HG03025 (cell line): ENCODE measurements around the gene HLCS.
"Not testable (repeated sequence)": the region's sequence is repeated elsewhere in the genome, so short reads cannot be mapped to it uniquely, and the experiment has no call there.

Experiments used
- ATAC-seq: cut with Tn5 transposase; IDR thresholded peaks from one replicate; pipeline ENCODE4 v1.9.1; 2021; ENCODE audit warnings: mild to moderate bottlenecking, moderate library complexity; ENCODE audit not compliant: unreplicated experiment, low FRiP score

The HLCS gene

DNA sequence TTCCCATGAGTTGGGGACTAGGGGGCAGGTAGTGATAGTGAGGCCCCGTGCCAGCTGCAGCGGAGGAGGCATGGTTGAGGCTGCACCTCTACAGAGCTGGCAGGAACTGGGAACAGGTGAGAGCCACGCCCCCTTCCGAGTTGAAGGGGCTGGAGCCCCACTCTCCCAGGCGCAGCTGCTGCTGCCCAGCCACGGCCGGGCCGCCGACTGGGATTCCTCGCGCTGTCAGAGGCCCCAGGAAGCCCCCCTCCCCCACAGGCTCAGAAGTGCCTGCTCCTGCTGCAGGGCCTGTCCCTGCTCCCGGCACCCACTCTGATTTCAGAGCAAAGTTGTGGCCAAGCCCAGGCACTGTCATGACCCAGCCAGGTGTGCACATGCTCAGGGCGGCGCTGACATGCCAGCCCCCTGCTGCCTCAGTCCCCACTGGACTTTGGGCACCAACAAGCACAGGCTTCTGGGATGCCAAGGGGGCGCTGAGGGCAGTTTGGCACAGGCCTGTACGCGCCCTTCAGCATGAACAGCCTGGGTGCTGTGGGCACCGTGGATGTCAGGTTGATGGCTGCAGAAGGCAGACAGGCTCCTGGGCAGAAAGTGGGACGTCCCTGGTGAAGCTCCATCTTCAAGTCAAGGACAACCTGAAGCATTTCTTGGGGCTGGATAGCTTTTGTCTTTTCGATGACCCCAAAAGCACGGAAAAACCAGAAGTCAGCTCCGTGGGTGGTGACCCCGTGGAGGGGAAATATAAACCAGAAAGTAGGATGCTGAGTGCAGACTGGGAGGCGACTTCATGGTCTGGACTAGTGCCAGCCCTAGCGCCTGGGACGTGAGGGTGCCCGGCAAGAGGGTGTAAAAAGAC is 146.1 kb downstream of the HLCS start:
- ATAC-seq: no peak

DNA sequence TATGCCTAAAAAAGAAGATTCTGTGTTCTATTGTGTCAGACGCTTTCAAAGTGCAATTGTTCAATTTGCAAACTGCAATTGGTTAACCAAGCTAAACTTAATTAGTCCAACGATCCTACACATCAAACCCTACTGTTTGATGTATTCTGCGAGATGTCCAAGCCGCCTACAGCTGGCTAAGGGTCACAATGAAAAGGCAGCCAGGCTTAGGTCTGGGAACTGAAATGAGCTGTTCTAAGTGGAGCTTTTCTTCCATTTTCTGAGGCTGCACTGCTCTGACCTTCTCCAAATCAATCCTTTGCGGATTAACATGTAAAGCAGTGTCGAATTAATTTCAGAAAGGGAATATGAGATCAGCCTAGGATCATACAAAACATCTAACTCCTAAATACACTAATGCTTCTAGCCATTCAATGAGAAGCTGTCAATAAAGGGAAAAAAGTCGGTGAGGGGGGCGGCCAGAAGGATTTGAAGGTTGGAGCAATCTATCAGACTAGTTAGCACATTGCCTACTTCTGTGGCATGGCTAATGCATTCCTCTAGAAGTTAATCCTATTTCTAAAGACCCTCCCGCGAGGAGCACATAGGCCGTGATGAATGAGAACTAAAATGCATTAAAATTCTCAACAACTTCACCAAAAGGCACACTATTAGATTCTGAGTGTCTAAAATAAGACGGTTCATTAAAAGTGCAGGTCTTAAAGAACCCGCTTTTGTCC is 148.6 kb downstream of the HLCS start:
- no peak for ATAC-seq

DNA sequence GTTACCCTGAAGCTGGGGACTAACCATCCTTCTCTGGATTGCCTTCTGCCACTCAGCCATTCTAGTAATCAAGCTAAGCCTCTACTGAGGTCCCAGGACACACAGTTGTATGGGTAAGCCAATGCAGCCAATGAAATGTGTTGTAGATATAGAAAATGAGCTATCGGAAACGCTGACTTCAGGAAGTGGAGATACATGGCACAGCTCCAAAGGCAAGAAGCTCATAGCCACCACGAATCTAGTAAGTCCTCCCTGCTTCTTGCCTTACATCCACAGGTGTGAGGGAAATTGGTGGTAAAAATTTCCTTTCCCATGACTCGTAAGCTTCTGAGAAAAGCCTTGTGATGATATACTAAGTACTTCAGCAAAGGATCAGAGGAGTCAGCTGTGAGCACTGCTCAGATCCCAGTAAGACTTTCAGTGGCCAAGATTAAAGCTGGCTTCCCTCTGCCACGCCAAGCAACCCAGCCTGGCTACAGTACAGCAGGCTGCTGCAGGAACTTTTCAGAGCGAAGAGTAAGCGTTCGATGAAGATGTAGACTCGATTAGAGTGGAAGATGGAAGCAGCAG is 149.8 kb downstream of the HLCS start:
- no peak for ATAC-seq

DNA sequence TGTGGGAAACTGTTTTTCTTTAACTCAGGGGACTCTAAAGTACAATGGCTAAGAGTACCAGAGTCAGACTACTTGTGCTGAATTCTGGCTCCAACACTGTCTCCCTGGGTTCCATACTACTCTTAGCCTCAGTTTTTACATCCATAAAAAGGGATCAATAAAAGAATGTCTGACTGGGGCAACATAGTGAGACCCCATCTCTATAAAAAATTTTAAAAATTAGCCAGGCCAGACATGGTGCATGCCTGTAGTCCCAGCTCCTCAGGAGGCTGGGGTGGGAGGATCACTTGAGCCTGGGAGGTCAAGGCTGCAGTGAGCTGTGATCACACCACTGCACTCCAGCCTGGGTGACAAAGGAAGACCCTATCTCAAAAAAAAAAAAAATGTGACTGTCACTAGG is 150.4 kb downstream of the HLCS start:
- ATAC-seq: not testable (repeated sequence)

DNA sequence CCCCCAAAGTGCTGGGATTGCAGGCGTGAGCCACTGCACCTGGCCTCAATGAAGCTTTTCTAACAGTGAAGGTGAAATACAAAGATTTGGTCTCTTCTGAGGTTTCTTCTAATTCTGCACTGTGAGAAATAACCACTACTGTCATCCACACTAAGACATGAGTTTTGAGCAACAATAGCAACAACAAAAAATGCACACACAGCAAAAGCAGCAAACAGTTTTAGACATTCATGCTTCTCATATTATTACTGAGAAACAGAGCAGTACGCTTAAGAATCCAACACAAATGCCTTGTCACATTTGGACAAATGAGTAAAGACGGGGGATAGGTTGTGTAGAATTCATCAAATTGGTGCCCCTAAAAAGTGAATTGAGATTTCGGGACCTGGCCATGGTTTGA is 151.2 kb downstream of the HLCS start:
- ATAC-seq: no peak

DNA sequence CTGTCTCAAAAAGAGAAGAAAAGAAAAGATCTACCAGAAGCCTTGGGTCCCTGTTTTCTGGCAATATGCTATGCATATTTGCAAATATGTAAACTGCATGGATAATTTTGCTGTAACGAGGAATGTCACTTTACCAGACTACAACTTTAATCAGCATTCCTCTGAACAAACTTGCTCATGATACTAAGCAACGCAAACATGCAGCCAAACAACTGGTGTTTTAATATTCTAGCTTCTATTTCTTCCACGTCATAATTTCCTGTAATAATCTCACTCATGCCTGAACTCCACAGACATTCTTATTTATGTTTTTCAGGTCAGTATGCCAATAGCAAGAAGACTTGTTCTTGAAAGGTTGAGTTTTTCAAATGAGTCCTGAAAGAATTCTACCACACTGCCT is 153.4 kb downstream of the HLCS start:
- no peak for ATAC-seq

DNA sequence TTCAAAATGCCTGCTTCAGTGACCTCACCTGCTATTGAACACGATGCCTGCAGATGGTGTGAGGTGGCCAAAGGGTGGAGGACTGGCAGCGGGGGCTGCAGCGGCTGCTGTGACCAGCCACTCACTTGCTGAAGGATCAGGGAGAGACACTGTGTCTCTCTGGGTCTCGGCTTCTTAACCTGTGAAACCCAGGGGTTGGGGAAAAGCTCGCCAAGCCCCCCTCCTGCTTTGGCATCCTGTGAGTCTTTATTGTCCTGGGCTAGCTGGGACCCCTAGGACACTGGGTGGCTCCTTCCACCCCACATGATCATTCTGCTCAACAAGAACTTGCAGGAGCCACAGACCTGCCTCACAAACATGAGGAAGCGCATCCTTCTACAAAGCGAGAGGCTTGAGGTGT is 154.7 kb downstream of the HLCS start:
- ATAC-seq: no peak

DNA sequence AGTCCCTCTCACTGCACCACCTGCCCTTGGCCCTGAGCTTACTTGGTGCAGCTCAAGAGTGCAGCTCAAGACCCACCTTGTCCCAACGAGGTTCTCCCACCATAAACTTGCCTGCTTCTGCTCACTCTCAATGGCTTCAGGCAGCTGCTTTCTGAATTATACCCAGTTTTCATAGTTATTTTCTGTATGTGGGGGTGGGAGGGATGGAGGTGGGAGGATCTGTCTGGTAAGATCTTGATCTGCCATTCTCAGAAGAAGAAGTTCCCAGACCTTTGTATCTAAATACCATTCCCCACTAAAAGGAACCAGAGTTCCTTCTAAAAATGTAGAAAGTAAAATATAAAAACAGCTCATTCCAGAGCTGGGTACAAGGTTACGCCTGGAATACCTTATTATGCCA is 156.0 kb downstream of the HLCS start:
- ATAC-seq: no peak

DNA sequence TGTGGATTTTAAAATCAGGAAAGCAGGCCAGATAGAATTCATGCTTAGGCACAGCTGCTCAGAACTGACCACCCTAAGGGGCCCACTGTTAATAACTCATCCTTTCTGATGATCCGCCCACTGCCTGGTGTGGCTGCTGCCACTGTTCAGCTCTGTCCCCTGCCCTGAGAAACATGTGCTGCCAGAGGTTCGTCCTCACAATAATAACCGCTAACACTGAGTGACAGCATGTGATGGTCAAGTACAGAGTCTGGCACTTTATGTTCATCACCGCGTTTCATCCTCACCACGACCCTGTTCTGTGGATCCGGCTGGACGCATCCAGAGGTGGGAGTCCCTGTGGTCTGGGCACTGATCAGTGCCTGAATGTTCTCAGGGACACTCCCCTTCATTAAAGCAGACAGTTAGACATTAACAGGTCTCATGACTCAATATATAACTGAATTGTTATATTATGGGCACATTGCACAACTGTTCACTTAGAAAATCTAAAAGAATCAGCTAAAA is 159.0 kb downstream of the HLCS start:
- ATAC-seq: no peak

DNA sequence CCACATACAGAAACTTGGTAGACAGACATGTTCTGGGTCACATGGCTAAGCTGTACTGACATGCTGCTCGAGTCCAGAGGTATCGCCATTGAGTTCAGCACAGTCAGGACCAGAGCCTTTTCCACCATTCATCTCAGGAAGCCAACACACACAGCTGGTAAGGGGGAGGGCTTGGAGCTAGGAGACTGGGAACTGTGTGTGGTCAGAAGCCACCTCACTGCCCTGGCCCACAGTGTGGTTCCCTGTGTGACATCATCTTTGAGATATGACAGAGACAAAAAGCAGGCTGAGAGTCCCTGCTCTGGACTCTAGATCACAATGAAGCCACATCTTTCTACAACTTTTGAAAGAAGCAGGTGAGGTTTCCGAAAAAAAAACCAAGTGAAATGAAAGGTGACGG is 160.4 kb downstream of the HLCS start:
- no peak for ATAC-seq

DNA sequence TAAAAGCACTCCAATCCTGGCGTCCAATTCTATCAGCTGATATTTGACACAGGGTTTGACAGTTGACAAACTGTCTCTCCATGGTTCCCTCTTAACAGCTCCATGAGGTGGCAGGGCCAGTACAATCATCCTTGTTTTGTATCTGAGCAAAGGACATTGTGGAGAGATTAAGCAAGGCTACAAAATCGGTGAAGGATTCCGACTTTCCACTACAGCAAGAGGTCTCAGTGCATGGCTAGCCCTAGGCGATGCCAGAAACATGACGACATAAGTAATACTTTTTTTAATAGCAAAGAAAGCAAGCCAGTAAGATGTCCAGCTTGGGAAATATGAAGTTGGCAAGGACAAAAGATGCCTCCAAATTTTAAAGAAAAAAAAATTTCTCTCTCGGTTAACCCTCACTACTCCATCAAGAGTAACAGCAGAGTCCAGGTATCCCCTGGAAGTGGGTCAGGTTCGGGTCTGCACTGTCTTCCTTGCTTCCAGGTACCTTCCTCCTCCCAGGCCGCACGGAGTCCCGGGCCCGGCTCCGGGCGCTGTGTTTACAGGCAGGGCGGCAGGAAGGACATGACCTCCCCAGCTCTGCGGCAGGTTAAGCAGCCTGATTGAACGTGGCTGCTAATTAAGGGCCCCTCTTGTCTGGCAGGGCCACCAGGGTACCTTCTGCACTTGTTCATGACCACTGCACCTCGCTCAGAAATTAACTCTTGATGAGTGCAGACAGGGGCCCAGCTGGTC is 161.4 kb downstream of the HLCS start:
- no peak for ATAC-seq

DNA sequence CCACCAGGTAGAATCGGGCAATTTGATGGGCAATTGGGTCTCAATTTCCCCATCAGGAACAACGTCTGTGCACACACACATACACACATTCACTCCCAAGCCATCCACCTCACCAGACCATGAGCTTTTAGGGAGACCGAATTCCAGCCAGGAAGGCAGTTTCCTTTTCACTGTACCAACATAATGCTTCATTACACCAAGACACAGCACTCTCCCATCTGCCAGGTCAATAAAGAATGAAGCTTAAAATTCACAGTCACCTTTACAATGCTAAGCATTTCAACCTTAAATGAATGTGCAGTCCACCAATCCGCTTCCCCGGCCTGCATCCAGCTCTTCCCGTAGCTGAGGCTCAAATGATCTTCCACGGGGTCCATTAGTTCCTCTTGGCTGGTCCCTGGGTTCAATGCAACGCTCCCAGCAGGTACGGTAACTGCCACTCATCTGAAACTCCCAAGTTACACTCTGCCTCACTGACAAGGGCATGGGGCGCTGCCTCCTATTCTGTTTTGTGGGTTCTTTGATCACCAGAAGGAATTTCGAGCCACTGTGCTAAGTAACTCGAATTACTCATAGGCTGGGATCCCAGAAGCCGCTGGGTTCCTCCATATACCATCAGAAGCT is 162.5 kb downstream of the HLCS start:
- no peak for ATAC-seq

DNA sequence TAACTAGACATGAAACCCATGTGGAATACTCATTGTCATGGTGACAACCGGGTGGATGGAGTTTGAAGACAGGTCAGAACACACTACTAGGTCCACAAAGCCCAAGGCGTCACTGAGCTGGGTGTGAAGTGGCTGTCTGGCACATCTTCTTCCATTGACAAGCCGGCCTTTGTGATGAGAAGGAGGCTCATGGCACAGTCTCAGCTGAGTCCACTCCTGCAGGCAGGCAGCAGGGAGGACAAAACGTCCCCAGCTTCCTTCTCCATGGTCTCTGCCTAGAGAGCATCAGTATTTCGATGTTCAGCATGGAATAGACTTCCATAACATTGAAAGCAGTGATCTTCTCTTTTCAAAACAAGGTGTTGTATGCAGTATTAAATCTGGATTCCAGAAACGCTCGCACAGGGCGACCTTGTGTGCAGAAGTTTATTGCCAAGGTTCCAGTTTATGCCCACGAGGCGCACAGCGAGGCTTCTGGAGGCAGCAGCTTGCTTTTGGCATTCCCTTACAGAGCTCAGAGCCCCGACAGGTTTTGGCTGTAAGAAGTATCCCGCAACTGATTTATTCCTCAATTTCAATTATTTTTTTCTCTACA is 163.3 kb downstream of the HLCS start:
- ATAC-seq: no peak

DNA sequence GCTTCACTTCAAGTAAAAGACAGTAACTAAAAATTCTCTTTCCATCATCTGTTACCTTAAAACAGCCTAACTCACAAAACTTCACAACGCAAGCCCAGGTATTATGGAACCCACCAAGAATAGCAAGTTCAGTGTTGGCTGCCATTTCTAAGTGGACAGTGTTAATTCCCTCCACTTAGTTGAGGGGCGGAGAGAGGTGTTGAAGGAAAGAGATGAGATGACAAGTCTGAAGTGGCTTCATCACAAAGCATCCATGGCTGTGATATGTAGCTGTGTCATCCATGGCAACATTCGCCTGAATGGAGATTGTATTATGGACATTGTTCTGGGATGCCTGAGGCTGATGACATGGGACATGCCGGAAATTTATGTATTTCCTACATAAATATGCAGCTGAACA is 165.7 kb downstream of the HLCS start:
- ATAC-seq: no peak

DNA sequence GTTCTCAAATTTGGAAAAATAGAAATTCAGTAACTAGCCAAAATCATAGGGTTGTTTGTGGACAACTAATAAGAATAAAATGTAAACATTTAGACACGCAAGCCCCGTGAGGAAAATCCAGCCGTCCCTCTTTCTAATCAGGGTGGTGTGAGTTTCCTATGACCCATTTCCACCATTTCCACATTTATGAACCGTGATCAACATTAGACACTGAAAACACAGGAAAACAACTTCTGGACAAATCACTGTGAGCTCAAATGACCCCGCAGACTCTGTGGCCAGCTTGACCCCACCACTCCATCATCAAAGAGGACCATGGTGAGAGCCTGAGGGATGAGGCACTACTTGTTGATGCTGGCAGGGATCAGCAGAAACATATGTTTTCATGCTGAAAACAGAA is 166.6 kb downstream of the HLCS start:
- ATAC-seq: no peak

DNA sequence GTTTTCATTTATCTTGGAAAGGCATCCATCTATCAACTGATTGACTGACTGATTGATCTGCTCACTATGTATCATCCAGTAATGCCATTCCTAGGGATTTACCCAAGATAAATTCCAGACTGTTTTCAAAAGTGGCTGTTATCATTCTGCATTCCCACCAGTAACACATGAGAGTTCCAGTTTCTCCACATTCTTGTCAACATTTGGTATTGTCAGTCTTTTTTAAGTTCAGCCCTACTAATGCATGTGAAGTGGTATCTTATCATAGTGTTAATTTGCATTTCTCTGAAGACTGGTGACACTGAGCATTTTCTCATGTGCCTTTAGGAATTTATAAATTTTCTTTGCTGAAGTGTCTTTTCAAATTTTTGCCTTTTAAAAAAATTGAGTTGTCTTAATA is 168.0 kb downstream of the HLCS start:
- no peak for ATAC-seq

DNA sequence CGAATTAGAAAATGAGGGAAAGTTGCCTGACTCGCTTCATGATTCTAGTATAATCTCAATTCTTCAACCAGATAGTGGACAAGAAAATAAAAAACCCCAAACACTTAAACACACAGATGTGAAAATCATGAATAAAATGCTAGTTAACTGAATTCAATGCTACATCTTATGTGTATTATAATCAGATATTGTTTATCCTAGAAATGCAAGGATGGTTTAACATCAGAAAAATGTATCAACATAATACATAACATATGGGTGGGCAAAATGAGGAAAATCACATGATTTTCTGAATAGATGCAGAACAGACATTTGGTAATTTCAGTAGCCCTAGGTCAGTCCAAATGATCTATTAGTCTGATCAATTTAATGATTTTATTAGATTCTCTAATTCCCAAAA is 170.4 kb downstream of the HLCS start:
- no peak for ATAC-seq

DNA sequence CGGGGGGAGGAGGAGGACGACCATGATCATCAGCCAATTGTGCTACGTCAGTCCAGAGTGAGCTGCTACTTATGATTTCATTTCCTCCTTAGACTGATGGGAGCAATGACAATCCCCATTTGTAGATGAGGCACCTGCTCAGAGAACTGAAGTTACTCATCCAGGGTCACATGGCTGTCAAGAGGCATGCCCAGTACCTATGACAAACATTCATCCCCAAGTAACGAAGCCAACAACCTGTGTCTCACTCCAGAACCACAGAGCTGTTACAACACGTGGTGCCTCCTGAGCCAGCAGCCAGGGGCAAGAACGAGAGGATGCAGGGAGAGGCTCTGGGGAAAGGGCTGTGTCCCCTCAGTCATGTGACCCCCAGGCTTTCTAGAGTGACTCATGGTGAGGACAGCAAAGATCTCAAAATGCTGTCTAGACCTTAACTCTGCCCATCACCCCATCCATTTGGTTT is 173.9 kb downstream of the HLCS start:
- no peak for ATAC-seq

DNA sequence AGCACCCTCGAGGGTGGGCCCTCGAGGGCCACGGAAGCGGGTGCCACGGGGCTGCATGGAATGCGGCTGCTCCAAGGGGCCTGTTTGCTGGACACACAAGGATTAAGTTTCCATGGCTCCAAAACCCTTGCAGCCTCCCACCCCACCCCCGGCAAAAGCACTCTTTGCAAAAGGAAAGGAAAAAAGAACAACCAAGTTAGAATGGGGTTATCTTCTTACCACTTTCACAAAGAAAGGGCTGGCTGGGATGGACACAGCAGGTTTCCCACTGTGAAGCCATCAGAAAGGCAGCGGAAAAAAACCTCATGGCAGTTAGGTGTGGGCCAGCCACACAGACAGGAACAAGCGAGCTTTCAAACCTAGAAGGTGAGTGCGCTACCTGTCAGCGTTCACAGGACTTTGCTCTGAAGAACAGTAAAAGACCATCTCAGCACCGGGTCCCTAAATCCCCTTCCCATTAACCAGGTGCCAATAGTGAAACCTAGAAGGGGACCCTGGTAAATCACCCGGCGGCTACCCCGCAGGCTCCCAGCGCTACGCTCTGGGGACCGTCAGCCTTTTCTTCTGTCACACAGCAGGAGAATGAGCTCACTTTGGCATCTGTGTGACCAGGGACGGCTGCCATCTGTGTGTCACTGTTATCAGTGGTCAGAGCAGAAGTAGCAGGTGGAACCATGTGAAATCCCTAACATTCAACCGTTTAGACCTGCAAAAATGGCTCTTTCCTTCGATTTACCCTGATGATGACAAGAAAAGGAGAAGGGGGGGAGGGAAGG is 174.6 kb downstream of the HLCS start:
- no peak for ATAC-seq
